Gastrocnemius medialis (tissue), 4 donors: ENCODE results near the gene HYAL3.
A peak's percentile ranks its signal among the peaks of the same experiment; 100 is the strongest.

ENCODE experiments used
- POLR2A ChIP-seq, 2 donors: fragments of 450-650 bp; IDR thresholded peaks; one replicate each; pipeline ENCODE4 v1.6.1; 2017; ENCODE audit warnings: antibody characterized with exemption in 2 of 2, mild to moderate bottlenecking in 2 of 2, moderate library complexity in 2 of 2
- TF ChIP-seq, protein P1 (sequence below), 5 experiments: fragments of 450-650 bp in 3 of 5; fragments of 200-600 bp in 2 of 5; sonication (generic) in 2 of 5; IDR thresholded peaks in 4 of 5; conservative IDR thresholded peaks in 1 of 5; 1 replicate in 4 of 5; 2 replicates in 1 of 5; pipeline ENCODE4 v1.5.1; 2016 to 2019; ENCODE audit warnings: antibody characterized with exemption in 5 of 5, mild to moderate bottlenecking in 3 of 5, moderate library complexity in 3 of 5

DNA sequence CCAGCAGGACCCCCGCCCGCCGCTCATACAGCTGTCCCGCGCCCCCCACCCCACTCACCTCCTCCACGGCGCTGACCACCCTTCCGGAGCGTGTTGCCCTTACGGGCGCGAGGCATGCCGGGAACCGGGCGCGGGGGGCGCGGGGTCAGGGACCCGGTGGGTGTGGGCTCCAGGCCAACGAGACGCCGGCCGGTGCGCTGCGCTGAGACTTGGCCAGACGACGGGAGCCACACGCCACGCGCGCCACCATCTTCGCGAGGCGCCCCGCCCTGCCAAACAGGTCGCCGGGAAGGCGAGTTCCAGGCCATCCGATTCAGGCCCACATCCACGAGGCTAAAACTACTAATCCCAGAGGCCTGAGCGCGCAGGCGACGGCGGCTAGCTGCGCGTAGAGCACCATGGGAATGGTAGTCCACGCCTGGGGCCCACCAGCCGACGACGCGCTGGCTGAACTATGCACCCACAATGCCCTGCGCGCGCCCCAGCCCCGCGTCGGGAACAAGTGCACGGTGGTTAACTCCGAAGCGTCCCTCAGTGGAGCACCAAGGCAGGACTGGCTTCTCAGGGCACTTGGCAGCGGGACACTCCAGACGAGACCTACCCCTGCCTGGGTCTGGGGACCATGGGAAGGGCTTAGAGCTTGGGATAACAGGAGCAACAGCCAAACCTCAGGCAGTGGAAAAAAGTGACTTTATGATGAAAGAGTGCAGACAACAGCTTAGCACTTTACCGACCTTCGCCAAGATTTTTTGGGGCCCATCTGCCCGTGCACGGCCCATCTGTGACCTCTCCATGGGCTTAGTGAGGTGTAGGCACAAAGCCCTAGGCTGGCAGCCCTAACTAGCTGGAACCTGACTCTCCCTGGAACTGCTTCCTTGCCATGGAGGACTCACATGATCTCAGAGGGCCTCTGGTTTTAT lies 6.8 kb downstream of the HYAL3 start, which contains the start of gene IFRD2:
- TF ChIP-seq, protein P1, sequence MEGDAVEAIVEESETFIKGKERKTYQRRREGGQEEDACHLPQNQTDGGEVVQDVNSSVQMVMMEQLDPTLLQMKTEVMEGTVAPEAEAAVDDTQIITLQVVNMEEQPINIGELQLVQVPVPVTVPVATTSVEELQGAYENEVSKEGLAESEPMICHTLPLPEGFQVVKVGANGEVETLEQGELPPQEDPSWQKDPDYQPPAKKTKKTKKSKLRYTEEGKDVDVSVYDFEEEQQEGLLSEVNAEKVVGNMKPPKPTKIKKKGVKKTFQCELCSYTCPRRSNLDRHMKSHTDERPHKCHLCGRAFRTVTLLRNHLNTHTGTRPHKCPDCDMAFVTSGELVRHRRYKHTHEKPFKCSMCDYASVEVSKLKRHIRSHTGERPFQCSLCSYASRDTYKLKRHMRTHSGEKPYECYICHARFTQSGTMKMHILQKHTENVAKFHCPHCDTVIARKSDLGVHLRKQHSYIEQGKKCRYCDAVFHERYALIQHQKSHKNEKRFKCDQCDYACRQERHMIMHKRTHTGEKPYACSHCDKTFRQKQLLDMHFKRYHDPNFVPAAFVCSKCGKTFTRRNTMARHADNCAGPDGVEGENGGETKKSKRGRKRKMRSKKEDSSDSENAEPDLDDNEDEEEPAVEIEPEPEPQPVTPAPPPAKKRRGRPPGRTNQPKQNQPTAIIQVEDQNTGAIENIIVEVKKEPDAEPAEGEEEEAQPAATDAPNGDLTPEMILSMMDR (IDR thresholded peaks at IDR 0.05 in 4 of 5, conservative IDR thresholded peaks at IDR 0.05 in 1 of 5): no peak
- TF ChIP-seq POLR2A (IDR thresholded peaks at IDR 0.05): peak; percentile 82 to 87
